Kidney (tissue), 14 donors: ENCODE measurements around the gene GIPC1. TPM values are rescaled to one million over a fixed set of nuclear protein-coding genes. Genes with fewer than 3 reads are reported as not detected.
A peak's percentile ranks its signal among the peaks of the same experiment; 100 is the strongest.

Experiments used
- DNase-seq, 5 donors: peaks; one replicate each; pipeline ENCODE4 v3.0.0-alpha.2; 2013 to 2020
- FAIRE-seq: peaks from 2 replicates; lab custom pipeline; 2012; peaks lifted over from hg19 to GRCh38; lab: Jason Lieb, UNC
- H3K27ac ChIP-seq, 2 donors: one replicate each; pipeline ENCODE4 v1.7.0; 2013; ENCODE audit warnings: low read depth in 2 of 2, low read length in 2 of 2, inconsistent platforms in 1 of 2
- H3K27me3 ChIP-seq: one replicate; pipeline ENCODE4 v1.7.1; 2013; ENCODE audit warnings: low read length, inconsistent platforms; ENCODE audit not compliant: control insufficient read depth, insufficient read depth
- H3K36me3 ChIP-seq, 3 donors: one replicate each; pipeline versions ENCODE4 v1.7.0 to v1.7.1; 2013; ENCODE audit warnings: low read length in 3 of 3, control low read depth in 1 of 3, inconsistent platforms in 1 of 3; ENCODE audit not compliant: insufficient read depth in 3 of 3, control insufficient read depth in 2 of 3
- H3K4me1 ChIP-seq, 3 donors: one replicate each; pipeline versions ENCODE4 v1.7.0 to v1.7.1; 2013; ENCODE audit warnings: low read length in 3 of 3, inconsistent platforms in 1 of 3, low read depth in 1 of 3; ENCODE audit not compliant: control insufficient read depth in 2 of 3, insufficient read depth in 2 of 3
- H3K4me3 ChIP-seq, 3 donors: one replicate each; pipeline versions ENCODE4 v1.7.0 to v1.8.1; 2013; ENCODE audit warnings: low read length in 3 of 3, control low read depth in 1 of 3, inconsistent platforms in 1 of 3
- H3K9ac ChIP-seq, 3 donors: one replicate each; pipeline versions ENCODE4 v1.7.0 to v1.7.1; 2013; ENCODE audit warnings: low read length in 3 of 3, control low read depth in 1 of 3, inconsistent platforms in 1 of 3
- H3K9me3 ChIP-seq, 3 donors: one replicate each; pipeline versions ENCODE4 v1.7.0 to v1.7.1; 2013; ENCODE audit warnings: low read length in 3 of 3, control low read depth in 1 of 3, inconsistent platforms in 1 of 3; ENCODE audit not compliant: control insufficient read depth in 2 of 3, insufficient read depth in 1 of 3
- intact Hi-C: fragments of 100-400 bp; cut with DNase I; formaldehyde crosslinking; loops from one replicate; pipeline ENCODE4 v1.11.1; 2022
- polyA plus RNA-seq: library from polyadenylated mRNA; stranded (reverse); fragments of 350-450 nt; fragmentation: Illumina TruSeq; extraction: RNeasy Lipid Tissue Mini Kit (QIAGEN cat#74804); gene quantifications from one replicate; pipeline ENCODE4 v1.2.3, GENCODE V29; 2014; ENCODE audit warnings: low read depth, low replicate concordance; ENCODE audit not compliant: insufficient read depth
- total RNA-seq: library from RNA; stranded (reverse); fragmentation: NEBNext Ultra II Directional; extraction: Animal tissue kit (Norgen Biotek cat#: 25700); gene quantifications from one replicate; pipeline ENCODE4 v1.2.1, GENCODE V29; 2021
- TF ChIP-seq, protein P1 (sequence below): IDR thresholded peaks from 3 replicates; pipeline ENCODE4 v1.5.1; 2012; ENCODE audit warnings: mild to moderate bottlenecking, moderate library complexity, borderline replicate concordance; ENCODE audit not compliant: insufficient read depth; ENCODE audit errors: extremely low read depth
- donor health status: control.
- donor health status: control.
- donor health status: control.
- donor health status: control.
- donor health status: control.
- donor health status: DM: yes; HTN: yes; CAD: no.
- donor health status: Normal renal cell carcinoma (clear cell type).

The GIPC1 gene
- total and polyA plus RNA-seq, 2 donors from 2014 or later: 94.6 to 137 TPM

- Histone ChIP-seq H3K9me3 (no peaks in the 10 kb centered on the region), H3K36me3 (peaks cover 15 to 36% (median 30%) of the 10 kb centered on the region in 3 donors), H3K4me3 (no peak overlapping the region), H3K4me1 (peaks cover 0 to 11% (median 0%) of the 10 kb centered on the region in 3 donors), H3K9ac (no peak overlapping the region), H3K27ac (no peak overlapping the region), H3K27me3 (no peaks in the 10 kb centered on the region)
- DNase-seq (no peak), FAIRE-seq (no peak)
- TF ChIP-seq, protein P1, sequence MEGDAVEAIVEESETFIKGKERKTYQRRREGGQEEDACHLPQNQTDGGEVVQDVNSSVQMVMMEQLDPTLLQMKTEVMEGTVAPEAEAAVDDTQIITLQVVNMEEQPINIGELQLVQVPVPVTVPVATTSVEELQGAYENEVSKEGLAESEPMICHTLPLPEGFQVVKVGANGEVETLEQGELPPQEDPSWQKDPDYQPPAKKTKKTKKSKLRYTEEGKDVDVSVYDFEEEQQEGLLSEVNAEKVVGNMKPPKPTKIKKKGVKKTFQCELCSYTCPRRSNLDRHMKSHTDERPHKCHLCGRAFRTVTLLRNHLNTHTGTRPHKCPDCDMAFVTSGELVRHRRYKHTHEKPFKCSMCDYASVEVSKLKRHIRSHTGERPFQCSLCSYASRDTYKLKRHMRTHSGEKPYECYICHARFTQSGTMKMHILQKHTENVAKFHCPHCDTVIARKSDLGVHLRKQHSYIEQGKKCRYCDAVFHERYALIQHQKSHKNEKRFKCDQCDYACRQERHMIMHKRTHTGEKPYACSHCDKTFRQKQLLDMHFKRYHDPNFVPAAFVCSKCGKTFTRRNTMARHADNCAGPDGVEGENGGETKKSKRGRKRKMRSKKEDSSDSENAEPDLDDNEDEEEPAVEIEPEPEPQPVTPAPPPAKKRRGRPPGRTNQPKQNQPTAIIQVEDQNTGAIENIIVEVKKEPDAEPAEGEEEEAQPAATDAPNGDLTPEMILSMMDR: no peak
- intact Hi-C loops: no loop called here
Observed at GRCh38 chr19:14442891-14443631, 52.9 kb downstream of the GIPC1 start.

- FAIRE-seq (no peak), DNase-seq (no peak)
- intact Hi-C loops: no loop called here
- H3K4me3 ChIP-seq: no peak overlapping the region
- TF ChIP-seq, protein P1: no peak
- H3K9ac ChIP-seq: no peak overlapping the region
- no peak overlapping the region for H3K27ac ChIP-seq
- no peaks in the 10 kb centered on the region for H3K27me3 ChIP-seq
- peaks cover 17 to 27% (median 22%) of the 10 kb centered on the region in 3 donors for H3K36me3 ChIP-seq
- H3K9me3 ChIP-seq: no peaks in the 10 kb centered on the region
- H3K4me1 ChIP-seq: peaks cover 0 to 11% (median 0%) of the 10 kb centered on the region in 3 donors
Observed at GRCh38 chr19:14441041-14441938, 54.6 kb downstream of the GIPC1 start.

DNA sequence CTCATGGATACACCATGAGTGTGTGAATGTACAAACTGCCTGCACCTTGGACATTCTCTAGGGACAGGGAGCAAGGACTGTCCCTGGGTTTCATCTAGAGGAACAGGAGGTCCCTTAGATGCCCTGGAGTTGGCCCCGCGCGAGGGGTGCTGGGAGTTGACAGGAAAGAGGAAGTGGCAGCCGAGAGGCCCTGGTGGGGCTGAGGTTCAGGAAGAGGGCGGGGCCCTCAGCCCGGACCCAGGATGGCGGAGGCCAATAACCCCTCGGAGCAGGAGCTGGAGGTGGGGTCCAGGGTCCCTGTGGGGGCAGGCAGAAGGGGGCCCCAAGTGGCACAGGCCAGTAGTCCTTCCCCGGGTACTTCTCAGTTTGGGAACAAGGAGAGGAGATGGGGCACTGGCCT lies 55.9 kb downstream of the GIPC1 start:
- Histone ChIP-seq H3K9ac (no peak overlapping the region), H3K36me3 (peaks cover 17 to 23% (median 21%) of the 10 kb centered on the region in 3 donors), H3K27ac (no peak overlapping the region), H3K4me3 (peak overlapping the region in 1 of 3 donors; percentile 35), H3K9me3 (no peaks in the 10 kb centered on the region), H3K27me3 (no peaks in the 10 kb centered on the region), H3K4me1 (peaks cover 0 to 17% (median 0%) of the 10 kb centered on the region in 3 donors)
- TF ChIP-seq, protein P1: no peak
- DNase-seq: peak in 3 of 5 donors; percentile 13 to 94 (median 58)
- no peak for FAIRE-seq
- intact Hi-C loops: no loop called here
